Endothelial cell of umbilical vein (primary cell): ENCODE results near the gene FMNL3. TPM values are rescaled to one million over a fixed set of nuclear protein-coding genes. Genes with fewer than 3 reads are reported as not detected.

ENCODE experiments used
- BruUV-seq: library from RNA; stranded (reverse); fragments of 400-500 nt; replicated peaks from 2 replicates; lab custom pipeline; 2021; lab: Mats Ljungman, UMichigan
- CTCF ChIA-PET: fragments of 300-600, 350-600 bp; sonication (Branson Sonifier 250); formaldehyde crosslinking; loops from one replicate; lab custom pipeline; 2021; ENCODE audit warnings: antibody characterized with exemption, inconsistent platforms; lab: Charles Lee
- POLR2A ChIA-PET: fragments of 300-600, 350-600 bp; sonication (Branson Sonifier 250); formaldehyde crosslinking; loops from one replicate; lab custom pipeline; 2021; ENCODE audit warnings: antibody characterized with exemption, inconsistent platforms; lab: Charles Lee
- DNase-seq: peaks from one replicate; pipeline ENCODE4 v3.0.0-alpha.2; 2011; ENCODE audit warnings: low read depth, low spot score
- FAIRE-seq: peaks from 2 replicates; lab custom pipeline; 2011; peaks lifted over from hg19 to GRCh38; lab: Jason Lieb, UNC
- H2AFZ ChIP-seq: 2 replicates; pipeline ENCODE4 v1.6.0; 2012; ENCODE audit warnings: low read depth, low read length, control low read depth, inconsistent platforms
- H3K27ac ChIP-seq: 2 replicates; pipeline ENCODE4 v1.5.1; 2011; ENCODE audit warnings: low read depth, mild to moderate bottlenecking, control low read depth, low read length, moderate library complexity; ENCODE audit not compliant: insufficient read depth
- H3K27me3 ChIP-seq, 2 experiments: 2 replicates each; pipeline versions ENCODE4 v1.6.0 to v1.6.1; 2011; ENCODE audit warnings: low read length in 2 of 2, mixed read lengths in 1 of 2; ENCODE audit not compliant: control insufficient read depth in 2 of 2, insufficient read depth in 2 of 2
- H3K36me3 ChIP-seq, 2 experiments: 2 replicates in 1 of 2; 3 replicates in 1 of 2; pipeline ENCODE4 v1.5.1; 2011; ENCODE audit warnings: low read length in 2 of 2, mild to moderate bottlenecking in 1 of 2, moderate library complexity in 1 of 2; ENCODE audit not compliant: control insufficient read depth in 2 of 2, insufficient read depth in 2 of 2; ENCODE audit errors: extremely low read depth in 1 of 2
- H3K4me1 ChIP-seq: 3 replicates; pipeline ENCODE4 v1.5.1; 2011; ENCODE audit warnings: mild to moderate bottlenecking, low read length; ENCODE audit not compliant: control insufficient read depth, insufficient read depth; ENCODE audit errors: extremely low read depth
- H3K4me2 ChIP-seq: 2 replicates; pipeline ENCODE4 v1.6.1; 2011; ENCODE audit warnings: low read length, control low read depth, mixed read lengths; ENCODE audit not compliant: insufficient read depth
- H3K4me3 ChIP-seq, 3 experiments: fragments of 200-600 bp in 1 of 3; sonication (generic), shearing (Covaris generic) in 1 of 3; replicated peaks in 1 of 3; 2 replicates each; pipeline ENCODE4 v1.5.1; 2011 to 2016; ENCODE audit warnings: control low read depth in 3 of 3, low read length in 3 of 3, mild to moderate bottlenecking in 2 of 3, inconsistent platforms in 1 of 3, low read depth in 1 of 3, moderate library complexity in 1 of 3; ENCODE audit not compliant: insufficient read depth in 1 of 3
- H3K79me2 ChIP-seq: 2 replicates; pipeline ENCODE4 v1.6.0; 2012; ENCODE audit warnings: low read length, inconsistent platforms; ENCODE audit not compliant: control insufficient read depth, insufficient read depth
- H3K9ac ChIP-seq: replicated peaks from 2 replicates; pipeline ENCODE3; 2011; ENCODE audit warnings: low read length, control low read depth; ENCODE audit not compliant: insufficient read depth; ENCODE audit errors: extremely low read depth
- H3K9me1 ChIP-seq: replicated peaks from 3 replicates; pipeline ENCODE4 v1.6.0; 2011; ENCODE audit warnings: mild to moderate bottlenecking, low read length; ENCODE audit not compliant: control insufficient read depth, insufficient read depth; ENCODE audit errors: extremely low read depth
- H3K9me3 ChIP-seq: replicated peaks from 2 replicates; pipeline ENCODE4 v1.5.1; 2012; ENCODE audit warnings: low read length, inconsistent platforms; ENCODE audit not compliant: control insufficient read depth, insufficient read depth
- H4K20me1 ChIP-seq: replicated peaks from 2 replicates; pipeline ENCODE3; 2011; ENCODE audit warnings: mild to moderate bottlenecking, low read length; ENCODE audit not compliant: control insufficient read depth, insufficient read depth; ENCODE audit errors: extremely low read depth
- CTCF ChIP-seq, 2 donors: IDR thresholded peaks; 1 replicate in 1 of 2; 2 replicates in 1 of 2; pipeline ENCODE4 v1.5.1; 2011; ENCODE audit warnings: low read length in 2 of 2, mild to moderate bottlenecking in 2 of 2, moderate library complexity in 2 of 2, control low read depth in 1 of 2, inconsistent platforms in 1 of 2, low read depth in 1 of 2; ENCODE audit not compliant: insufficient read depth in 1 of 2; ENCODE audit errors: extremely low read depth in 1 of 2
- EZH2 ChIP-seq: IDR thresholded peaks from 2 replicates; pipeline ENCODE4 v1.6.1; 2012; ENCODE audit warnings: borderline replicate concordance, low read depth, mild to moderate bottlenecking, moderate library complexity, low read length, inconsistent platforms; ENCODE audit not compliant: severe bottlenecking
- FOS ChIP-seq: IDR thresholded peaks from 2 replicates; pipeline ENCODE4 v1.6.1; 2011; ENCODE audit warnings: mild to moderate bottlenecking, low read length, moderate library complexity, borderline replicate concordance; ENCODE audit not compliant: insufficient read depth
- GATA2 ChIP-seq: IDR thresholded peaks from 2 replicates; pipeline ENCODE4 v1.7.0; 2011; ENCODE audit warnings: low read depth, mild to moderate bottlenecking, moderate library complexity, mixed read lengths, low read length; ENCODE audit not compliant: insufficient read length, insufficient read depth
- JUN ChIP-seq: IDR thresholded peaks from 2 replicates; pipeline ENCODE4 v1.6.1; 2011; ENCODE audit warnings: borderline replicate concordance, low read depth; ENCODE audit not compliant: insufficient read length, insufficient read depth
- MYC ChIP-seq: IDR thresholded peaks from one replicate; pipeline ENCODE4 v1.6.1; 2011; ENCODE audit warnings: mild to moderate bottlenecking, low read depth, low read length
- POLR2A ChIP-seq: IDR thresholded peaks from 2 replicates; pipeline ENCODE4 v1.6.1; 2012; ENCODE audit warnings: low read depth, mild to moderate bottlenecking, control low read depth, low read length
- POLR2AphosphoS5 ChIP-seq: IDR thresholded peaks from 2 replicates; pipeline ENCODE4 v1.6.1; 2012; ENCODE audit warnings: low read depth, mild to moderate bottlenecking, control low read depth, low read length, moderate library complexity; ENCODE audit not compliant: insufficient read depth
- dilution Hi-C: fragments of 300-500 bp; cut with MboI; formaldehyde crosslinking; loops from one replicate; pipeline ENCODE4 v1.15.0; 2019; ENCODE audit warnings: low sequenced_read_pairs; ENCODE audit not compliant: extremely low pct_ligation_motif_present
- intact Hi-C: fragments of 100-400 bp; cut with micrococcal nuclease; formaldehyde crosslinking; loops from one replicate; pipeline ENCODE4 v1.10.0; 2022
- polyA plus RNA-seq, 4 experiments: library from polyadenylated mRNA; depleted of rRNA in 3 of 4; stranded (reverse) in 3 of 4; unstranded in 1 of 4; fragments of >200 nt; gene quantifications; 2 replicates each; pipeline versions ENCODE4 v1.2.1 to v1.2.3, GENCODE V29; 2011 to 2012; ENCODE audit warnings: missing spikeins in 1 of 4
- total RNA-seq: library from RNA; stranded (reverse); gene quantifications from 2 replicates; pipeline ENCODE4 v1.2.3, GENCODE V29; 2021
- TF ChIP-seq, protein P1 (sequence below): IDR thresholded peaks from 2 replicates; pipeline ENCODE4 v1.6.1; 2011; ENCODE audit not compliant: insufficient read depth, insufficient read length

Gene FMNL3
- total and polyA plus RNA-seq, 2 donors (not counting 3 experiments of a cell fraction or from before 2014, with no cell fraction given), result 35.1 to 93.3 TPM

GRCh38 chr12:49648712-49649003 is 58.5 kb downstream of the FMNL3 start:
- no peak for TF ChIP-seq GATA2
- no peak for TF ChIP-seq EZH2
- no peak for TF ChIP-seq FOS
- no peak for TF ChIP-seq POLR2A
- no peak for TF ChIP-seq MYC
- TF ChIP-seq POLR2AphosphoS5, result no peak
- TF ChIP-seq, protein P1, sequence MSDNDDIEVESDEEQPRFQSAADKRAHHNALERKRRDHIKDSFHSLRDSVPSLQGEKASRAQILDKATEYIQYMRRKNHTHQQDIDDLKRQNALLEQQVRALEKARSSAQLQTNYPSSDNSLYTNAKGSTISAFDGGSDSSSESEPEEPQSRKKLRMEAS, result no peak
- TF ChIP-seq JUN, result no peak
- TF ChIP-seq CTCF (IDR thresholded peaks at IDR 0.05; ENCODE audit: extremely low read depth in 1 of 2, insufficient read depth in 1 of 2, low read depth in 1 of 2, low read length in 2 of 2), result no peak
- Histone ChIP-seq H3K27ac (peak overlapping the region; percentile 81), H3K4me1 (peaks cover 31% of the 10 kb centered on the region), H3K9me1 (no peaks in the 10 kb centered on the region), H3K4me2 (no peak overlapping the region), H3K27me3 (no peaks in the 10 kb centered on the region), H3K9ac (no peak overlapping the region), H3K79me2 (no peaks in the 10 kb centered on the region), H3K9me3 (no peaks in the 10 kb centered on the region), H3K36me3 (peaks cover 44 to 68% of the 10 kb centered on the region in 2 experiments), H4K20me1 (no peaks in the 10 kb centered on the region), H3K4me3 (no peak overlapping the region), H2AFZ (no peak overlapping the region)
- intact Hi-C loops (no loop called here), dilution Hi-C loops (no loop called here)
- BruUV-seq, result no TSS peak
- CTCF ChIA-PET, result interaction anchor here (0.6 to 3.2 kb wide), 14 partner anchors 12 to 301 kb away, joined by 3 to 47 read pairs (median 8); partner anchors contain the start of genes FMNL3 and TMBIM6
- FAIRE-seq (no peak), DNase-seq (no peak)
- POLR2A ChIA-PET, result interaction anchor here (0.8 to 2.6 kb wide), 2 partner anchors 14 to 24 kb away, joined by 3 to 10 read pairs; no protein-coding TSS in a partner anchor
